Prostate gland (tissue), 2 donors: ENCODE results near the gene VEZF1.

Experiments
- POLR2AphosphoS5 ChIP-seq: sonication (generic); formaldehyde crosslinking; IDR thresholded peaks from one replicate; pipeline ENCODE4 v1.6.1; 2017; ENCODE audit warnings: antibody characterized with exemption
- TF ChIP-seq, protein P1 (sequence below), 4 experiments: fragments of 200-600 bp in 2 of 4; fragments of 450-650 bp in 2 of 4; sonication (generic) in 2 of 4; IDR thresholded peaks; 1 replicate in 3 of 4; 2 replicates in 1 of 4; pipeline ENCODE4 v1.5.1; 2016 to 2019; ENCODE audit warnings: antibody characterized with exemption in 4 of 4, mild to moderate bottlenecking in 2 of 4, moderate library complexity in 2 of 4

DNA sequence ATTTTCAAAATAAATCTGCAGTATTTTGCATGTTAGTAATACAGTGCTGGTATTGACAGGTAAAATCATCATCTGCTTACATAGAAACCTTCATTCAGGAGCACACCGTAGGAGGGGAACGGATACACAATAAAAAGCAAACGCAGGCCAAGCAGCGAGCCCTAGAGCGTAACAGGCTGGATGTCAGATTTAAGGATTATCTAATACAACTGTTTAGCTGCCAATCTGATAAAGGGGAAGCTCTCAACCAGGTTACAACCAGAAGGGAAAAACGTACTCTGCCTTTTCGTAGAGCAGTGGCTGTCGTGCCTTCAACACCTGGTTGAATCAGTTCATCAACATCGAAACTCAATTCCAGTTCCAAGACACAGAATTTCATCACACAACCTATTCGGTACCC lies 16.5 kb downstream of the VEZF1 start:
- TF ChIP-seq, protein P1, sequence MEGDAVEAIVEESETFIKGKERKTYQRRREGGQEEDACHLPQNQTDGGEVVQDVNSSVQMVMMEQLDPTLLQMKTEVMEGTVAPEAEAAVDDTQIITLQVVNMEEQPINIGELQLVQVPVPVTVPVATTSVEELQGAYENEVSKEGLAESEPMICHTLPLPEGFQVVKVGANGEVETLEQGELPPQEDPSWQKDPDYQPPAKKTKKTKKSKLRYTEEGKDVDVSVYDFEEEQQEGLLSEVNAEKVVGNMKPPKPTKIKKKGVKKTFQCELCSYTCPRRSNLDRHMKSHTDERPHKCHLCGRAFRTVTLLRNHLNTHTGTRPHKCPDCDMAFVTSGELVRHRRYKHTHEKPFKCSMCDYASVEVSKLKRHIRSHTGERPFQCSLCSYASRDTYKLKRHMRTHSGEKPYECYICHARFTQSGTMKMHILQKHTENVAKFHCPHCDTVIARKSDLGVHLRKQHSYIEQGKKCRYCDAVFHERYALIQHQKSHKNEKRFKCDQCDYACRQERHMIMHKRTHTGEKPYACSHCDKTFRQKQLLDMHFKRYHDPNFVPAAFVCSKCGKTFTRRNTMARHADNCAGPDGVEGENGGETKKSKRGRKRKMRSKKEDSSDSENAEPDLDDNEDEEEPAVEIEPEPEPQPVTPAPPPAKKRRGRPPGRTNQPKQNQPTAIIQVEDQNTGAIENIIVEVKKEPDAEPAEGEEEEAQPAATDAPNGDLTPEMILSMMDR (IDR thresholded peaks at IDR 0.05) = no peak
- TF ChIP-seq POLR2AphosphoS5 = peak; percentile 33
